Cardiac fibroblast (primary cell): ENCODE results near the gene LAMB1.
"Not testable (repeated sequence)": the region's sequence is repeated elsewhere in the genome, so short reads cannot be mapped to it uniquely, and the experiment has no call there.

ENCODE experiments used
- DNase-seq, 2 donors: peaks; one replicate each; pipeline versions ENCODE4 v3.0.0 to v3.0.0-alpha.2; 2010; ENCODE audit warnings: low read depth in 2 of 2
- H3K4me3 ChIP-seq, 2 donors: replicated peaks in 1 of 2; 1 replicate in 1 of 2; 2 replicates in 1 of 2; pipeline ENCODE4 v1.5.1; 2011; ENCODE audit warnings: low read depth in 2 of 2, low read length in 2 of 2, mild to moderate bottlenecking in 2 of 2, moderate library complexity in 1 of 2
- TF ChIP-seq, protein P1 (sequence below): IDR thresholded peaks from one replicate; pipeline ENCODE4 v1.5.1; 2011; ENCODE audit warnings: low read depth, mild to moderate bottlenecking, low read length, inconsistent platforms

LAMB1 gene

DNA sequence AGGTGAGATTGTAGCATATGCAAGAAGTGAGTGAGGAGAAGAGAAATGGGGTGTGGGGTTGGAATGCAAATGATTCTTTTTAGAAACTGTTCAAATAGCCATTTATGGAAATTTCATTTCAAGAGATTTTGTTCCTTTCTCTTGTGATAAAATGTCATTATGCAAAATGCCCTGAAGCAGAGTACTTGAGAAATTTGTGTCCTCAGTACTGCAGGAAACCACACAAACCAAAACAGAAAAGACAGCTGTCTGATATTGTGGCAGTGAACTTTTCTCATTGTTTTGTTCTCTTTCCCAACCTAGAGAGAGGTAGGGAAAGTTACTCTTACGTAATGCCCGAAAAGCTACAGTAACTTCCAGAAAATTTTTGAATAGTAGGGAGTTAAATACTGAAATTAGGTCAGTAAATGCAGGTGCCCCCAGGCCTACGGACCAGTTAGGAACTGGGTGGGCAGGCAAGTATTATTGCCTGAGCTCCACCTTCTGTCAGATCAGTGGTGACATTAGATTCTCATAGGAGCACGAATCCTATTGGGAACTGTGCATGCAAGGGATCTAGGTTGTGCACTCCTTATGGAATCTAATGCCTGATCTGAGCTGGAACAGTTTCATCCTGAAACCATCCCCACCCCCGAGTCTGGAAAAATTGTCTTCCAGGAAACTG is 78.0 kb downstream of the LAMB1 start:
- DNase-seq, result peak in 1 of 2 donors; percentile 54
- no peak overlapping the region for H3K4me3 ChIP-seq
- TF ChIP-seq, protein P1, sequence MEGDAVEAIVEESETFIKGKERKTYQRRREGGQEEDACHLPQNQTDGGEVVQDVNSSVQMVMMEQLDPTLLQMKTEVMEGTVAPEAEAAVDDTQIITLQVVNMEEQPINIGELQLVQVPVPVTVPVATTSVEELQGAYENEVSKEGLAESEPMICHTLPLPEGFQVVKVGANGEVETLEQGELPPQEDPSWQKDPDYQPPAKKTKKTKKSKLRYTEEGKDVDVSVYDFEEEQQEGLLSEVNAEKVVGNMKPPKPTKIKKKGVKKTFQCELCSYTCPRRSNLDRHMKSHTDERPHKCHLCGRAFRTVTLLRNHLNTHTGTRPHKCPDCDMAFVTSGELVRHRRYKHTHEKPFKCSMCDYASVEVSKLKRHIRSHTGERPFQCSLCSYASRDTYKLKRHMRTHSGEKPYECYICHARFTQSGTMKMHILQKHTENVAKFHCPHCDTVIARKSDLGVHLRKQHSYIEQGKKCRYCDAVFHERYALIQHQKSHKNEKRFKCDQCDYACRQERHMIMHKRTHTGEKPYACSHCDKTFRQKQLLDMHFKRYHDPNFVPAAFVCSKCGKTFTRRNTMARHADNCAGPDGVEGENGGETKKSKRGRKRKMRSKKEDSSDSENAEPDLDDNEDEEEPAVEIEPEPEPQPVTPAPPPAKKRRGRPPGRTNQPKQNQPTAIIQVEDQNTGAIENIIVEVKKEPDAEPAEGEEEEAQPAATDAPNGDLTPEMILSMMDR, result no peak

DNA sequence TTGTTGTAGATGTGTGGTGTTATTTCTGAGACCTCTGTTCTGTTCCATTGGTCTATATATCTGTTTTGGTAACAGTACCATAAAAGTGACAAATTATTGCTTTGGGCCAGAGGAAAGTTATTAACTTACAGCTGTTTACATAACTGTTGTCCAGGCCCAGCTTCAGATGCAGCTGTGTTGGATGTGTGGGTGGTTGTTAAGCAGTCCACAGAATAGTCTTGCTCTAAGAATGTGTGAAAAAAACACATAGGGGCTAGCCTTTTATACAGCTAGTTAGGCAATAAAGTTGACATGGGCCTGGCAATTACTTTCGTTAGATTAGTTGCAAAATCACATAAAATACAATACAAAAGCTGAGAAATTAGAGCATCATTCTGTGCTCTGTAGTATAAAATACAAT is 80.1 kb downstream of the LAMB1 start:
- H3K4me3 ChIP-seq, result no peak overlapping the region
- DNase-seq, result no peak
- TF ChIP-seq, protein P1, result no peak

DNA sequence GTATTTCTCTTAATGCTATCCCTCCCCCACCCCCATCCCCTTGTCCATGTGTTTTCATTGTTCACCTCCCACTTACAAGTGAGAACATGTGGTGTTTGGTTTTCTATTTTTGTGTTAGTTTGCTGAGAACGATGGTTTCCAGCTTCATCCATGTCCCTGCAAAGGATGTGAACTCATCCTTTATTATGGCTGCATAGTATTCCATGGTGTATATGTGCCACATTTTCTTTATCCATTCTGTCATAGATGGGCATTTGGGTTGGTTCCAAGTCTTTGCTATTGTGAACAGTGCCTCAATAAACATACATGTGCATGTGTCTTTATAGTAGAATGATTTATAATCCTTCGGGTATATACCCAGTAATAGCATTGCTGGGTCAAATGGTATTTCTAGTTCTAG is 81.1 kb downstream of the LAMB1 start:
- not testable (repeated sequence) for DNase-seq, H3K4me3 ChIP-seq

DNA sequence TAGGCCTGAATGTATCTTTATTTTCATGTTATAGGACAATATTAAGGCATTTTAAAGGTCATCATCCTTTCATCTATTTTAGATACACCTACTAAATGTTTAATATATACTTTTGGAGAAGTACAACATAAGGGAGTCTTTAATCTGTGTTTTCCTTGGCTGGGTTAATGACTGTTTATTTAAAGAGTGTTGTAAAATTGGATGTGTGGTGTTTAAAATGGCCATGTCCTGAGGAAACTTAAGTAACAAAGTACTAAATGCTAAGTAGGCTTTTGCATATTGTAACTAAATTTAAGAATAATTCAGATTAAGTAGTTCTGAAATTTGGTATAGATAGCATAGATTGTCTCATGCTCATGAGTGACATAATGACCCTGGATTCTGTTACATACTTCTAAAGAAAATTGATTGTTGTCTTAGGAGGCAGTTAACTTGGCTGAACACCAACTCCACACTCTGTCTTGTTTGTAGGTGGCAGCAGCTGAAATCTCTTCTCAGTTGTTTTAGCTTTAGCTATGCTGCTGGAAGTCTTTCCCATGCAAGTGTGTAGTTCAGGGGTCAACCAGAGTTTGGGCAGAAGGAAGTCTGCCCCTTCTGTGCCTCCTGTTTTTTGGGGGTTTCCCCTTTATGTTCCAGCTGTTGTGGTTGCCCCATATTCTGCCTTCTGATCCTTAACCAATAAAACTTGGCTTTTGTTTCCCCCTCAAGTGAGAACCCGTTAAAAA is 82.8 kb downstream of the LAMB1 start:
- peak; percentile 31 to 43 for DNase-seq
- TF ChIP-seq, protein P1, result no peak
- H3K4me3 ChIP-seq, result no peak overlapping the region

DNA sequence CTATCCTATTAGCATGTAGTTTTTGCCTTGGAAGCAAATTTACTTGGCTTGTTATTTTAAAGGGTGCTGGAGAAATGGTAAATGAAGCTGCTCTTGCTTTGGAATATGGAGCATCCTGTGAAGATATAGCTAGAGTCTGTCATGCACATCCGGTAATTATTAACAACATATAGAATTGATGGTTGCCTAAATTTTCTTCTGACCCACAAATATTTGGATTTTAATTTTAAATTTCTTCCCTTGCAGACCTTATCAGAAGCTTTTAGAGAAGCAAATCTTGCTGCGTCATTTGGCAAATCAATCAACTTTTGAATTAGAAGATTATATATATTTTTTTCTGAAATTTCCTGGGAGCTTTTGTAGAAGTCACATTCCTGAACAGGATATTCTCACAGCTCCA is 84.0 kb downstream of the LAMB1 start:
- TF ChIP-seq, protein P1, result no peak
- H3K4me3 ChIP-seq, result no peak overlapping the region
- no peak for DNase-seq

DNA sequence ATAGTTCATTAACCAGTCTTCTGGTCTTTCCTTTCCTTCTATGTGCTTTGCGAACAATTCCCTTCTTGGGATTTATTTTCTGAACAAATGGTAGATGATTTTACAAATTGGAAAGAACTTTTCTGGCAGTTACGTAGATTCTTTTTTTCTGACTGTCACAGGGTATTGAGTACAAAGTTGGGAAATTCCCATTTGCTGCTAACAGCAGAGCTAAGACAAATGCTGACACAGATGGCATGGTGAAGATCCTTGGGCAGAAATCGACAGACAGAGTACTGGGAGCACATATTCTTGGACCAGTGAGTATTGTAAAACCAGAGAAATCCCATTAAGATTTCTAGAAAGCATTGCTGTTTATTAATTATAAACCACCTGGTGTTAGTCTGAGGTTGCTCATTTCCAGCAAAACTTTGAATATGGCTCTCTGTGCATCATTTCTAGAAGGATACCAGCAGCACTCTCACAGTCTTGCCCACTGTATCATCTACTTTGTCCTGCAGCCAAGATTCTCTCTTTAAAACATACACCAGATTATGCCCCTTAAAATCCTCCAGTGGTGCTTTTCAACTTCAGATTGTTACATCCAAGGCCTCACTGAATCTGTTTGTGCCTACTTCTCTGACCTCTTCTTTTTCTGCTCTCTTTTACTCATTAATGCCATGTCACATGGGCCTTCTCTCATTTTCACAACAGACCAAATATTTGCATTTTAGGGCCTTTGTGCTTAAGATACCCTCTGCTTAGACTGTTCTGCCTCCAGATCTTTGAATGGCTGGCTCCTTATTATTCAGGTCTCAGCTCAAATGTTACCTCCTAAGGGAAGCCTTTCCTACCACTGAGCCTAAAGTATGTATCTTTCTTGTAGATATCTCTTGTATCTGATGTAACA is 85.0 kb downstream of the LAMB1 start:
- H3K4me3 ChIP-seq, result no peak overlapping the region
- DNase-seq, result peak in 1 of 2 donors; percentile 45
- TF ChIP-seq, protein P1, result no peak

DNA sequence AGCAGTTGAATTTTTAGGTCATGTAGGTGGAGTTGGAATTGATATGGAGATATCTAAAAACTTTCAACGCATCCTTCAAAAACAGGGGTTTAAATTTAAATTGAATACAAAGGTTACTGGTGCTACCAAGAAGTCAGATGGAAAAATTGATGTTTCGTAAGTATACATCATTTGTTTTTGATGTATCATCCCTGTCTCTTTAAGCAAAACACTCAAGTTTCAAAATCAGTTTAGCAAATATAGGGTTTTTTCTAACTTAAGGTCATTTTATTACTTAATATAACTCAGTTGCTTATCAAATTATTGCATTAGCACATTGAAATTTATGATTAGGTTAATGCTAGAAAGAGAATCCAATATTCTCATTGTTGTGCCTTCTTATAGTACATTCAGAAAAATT is 87.4 kb downstream of the LAMB1 start:
- TF ChIP-seq, protein P1, result no peak
- H3K4me3 ChIP-seq, result no peak overlapping the region
- DNase-seq, result no peak
